Lower leg skin (tissue), 4 donors: ENCODE measurements around the gene RUNX1. TPM values are rescaled to one million over a fixed set of nuclear protein-coding genes. Genes with fewer than 3 reads are reported as not detected.

Source experiments
- DNase-seq, 2 donors: peaks; one replicate each; pipeline ENCODE4 v3.0.0-alpha.2; 2019; ENCODE audit warnings: low spot score in 2 of 2
- H3K4me3 ChIP-seq: fragments of 200-600 bp; sonication (generic); 2 replicates; pipeline ENCODE4 v1.5.1; 2017; ENCODE audit warnings: mild to moderate bottlenecking, low read depth; ENCODE audit not compliant: poor library complexity, severe bottlenecking
- POLR2A ChIP-seq, 2 donors: fragments of 450-650 bp; IDR thresholded peaks; one replicate each; pipeline ENCODE4 v1.6.1; 2016 to 2017; ENCODE audit warnings: antibody characterized with exemption in 2 of 2, mild to moderate bottlenecking in 1 of 2, moderate library complexity in 1 of 2
- WGBS, 2 donors: methylation state at CpG; one replicate each; pipeline ENCODE4 v1.1.5; 2018; 5-methylcytosine and 5-hydroxymethylcytosine counted together
- intact Hi-C: fragments of 100-400 bp; cut with DNase I; formaldehyde crosslinking; loops from one replicate; pipeline ENCODE4 v1.15.0; 2023; ENCODE audit warnings: low total_unique reads
- total RNA-seq, 4 donors: library from RNA; depleted of rRNA; stranded (reverse); fragments of >200 nt; gene quantifications; one replicate each; pipeline ENCODE4 v1.1.0, GENCODE V29; 2016
- TF ChIP-seq, protein P1 (sequence below), 3 donors: fragments of 450-650 bp; IDR thresholded peaks; one replicate each; pipeline ENCODE4 v1.5.1; 2016; ENCODE audit warnings: antibody characterized with exemption in 3 of 3, mild to moderate bottlenecking in 3 of 3, moderate library complexity in 2 of 3

RUNX1 gene
- total RNA-seq, 4 donors from 2014 or later: 7.3 to 29.1 (median 18.1) TPM

DNA sequence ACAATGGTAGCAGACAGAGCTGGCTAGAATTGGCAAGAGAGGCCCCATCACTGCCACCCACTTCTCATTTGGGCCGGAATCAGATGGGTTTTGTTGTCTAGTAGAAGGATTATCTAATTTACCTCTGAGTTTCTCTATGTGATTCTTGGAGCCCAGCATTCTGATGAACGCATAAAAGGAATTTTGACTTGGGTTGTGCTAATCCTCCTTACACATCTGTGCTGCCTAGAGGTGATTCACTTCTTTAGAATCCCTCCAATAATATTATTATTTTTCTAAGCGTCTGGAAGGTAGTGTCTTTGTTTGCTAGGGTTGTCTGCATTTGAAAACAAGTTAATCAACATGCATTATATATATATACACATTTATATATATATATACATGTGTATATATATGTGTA, 118.1 kb downstream of the RUNX1 start:
- TF ChIP-seq, protein P1, sequence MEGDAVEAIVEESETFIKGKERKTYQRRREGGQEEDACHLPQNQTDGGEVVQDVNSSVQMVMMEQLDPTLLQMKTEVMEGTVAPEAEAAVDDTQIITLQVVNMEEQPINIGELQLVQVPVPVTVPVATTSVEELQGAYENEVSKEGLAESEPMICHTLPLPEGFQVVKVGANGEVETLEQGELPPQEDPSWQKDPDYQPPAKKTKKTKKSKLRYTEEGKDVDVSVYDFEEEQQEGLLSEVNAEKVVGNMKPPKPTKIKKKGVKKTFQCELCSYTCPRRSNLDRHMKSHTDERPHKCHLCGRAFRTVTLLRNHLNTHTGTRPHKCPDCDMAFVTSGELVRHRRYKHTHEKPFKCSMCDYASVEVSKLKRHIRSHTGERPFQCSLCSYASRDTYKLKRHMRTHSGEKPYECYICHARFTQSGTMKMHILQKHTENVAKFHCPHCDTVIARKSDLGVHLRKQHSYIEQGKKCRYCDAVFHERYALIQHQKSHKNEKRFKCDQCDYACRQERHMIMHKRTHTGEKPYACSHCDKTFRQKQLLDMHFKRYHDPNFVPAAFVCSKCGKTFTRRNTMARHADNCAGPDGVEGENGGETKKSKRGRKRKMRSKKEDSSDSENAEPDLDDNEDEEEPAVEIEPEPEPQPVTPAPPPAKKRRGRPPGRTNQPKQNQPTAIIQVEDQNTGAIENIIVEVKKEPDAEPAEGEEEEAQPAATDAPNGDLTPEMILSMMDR (IDR thresholded peaks at IDR 0.05): no peak
- no peak for TF ChIP-seq POLR2A (IDR thresholded peaks at IDR 0.05)
- intact Hi-C loops: no loop called here
- no peak overlapping the region for H3K4me3 ChIP-seq
- no peak for DNase-seq
- WGBS, 2 donors: 44 to 45% methylated on average over 3 of the region's 3 CpGs

DNA sequence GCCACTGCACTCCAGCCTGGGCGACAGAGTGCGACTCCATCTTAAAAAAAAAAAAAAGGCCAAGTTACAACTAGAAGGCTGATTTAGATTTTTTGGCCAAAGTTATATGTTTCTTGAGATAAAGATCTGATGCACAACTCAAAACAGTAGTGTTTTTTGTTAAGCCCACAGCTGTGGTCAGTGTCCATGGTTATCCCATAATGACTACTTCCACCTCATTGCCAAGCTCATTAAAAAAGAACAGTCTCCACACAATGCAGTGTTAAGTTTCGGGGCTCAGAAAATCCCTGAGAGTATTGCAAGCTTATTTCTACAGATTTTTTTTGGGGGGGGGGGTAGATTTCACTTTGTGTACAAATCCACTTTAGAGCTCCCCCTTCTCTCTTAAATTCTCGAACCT, 120.5 kb downstream of the RUNX1 start:
- DNase-seq: no peak
- TF ChIP-seq, protein P1 (IDR thresholded peaks at IDR 0.05): no peak
- TF ChIP-seq POLR2A (IDR thresholded peaks at IDR 0.05): no peak
- H3K4me3 ChIP-seq: no peak overlapping the region
- WGBS, 2 donors: 75 to 89% methylated on average over 4 of the region's 4 CpGs
- intact Hi-C loops: no loop called here

DNA sequence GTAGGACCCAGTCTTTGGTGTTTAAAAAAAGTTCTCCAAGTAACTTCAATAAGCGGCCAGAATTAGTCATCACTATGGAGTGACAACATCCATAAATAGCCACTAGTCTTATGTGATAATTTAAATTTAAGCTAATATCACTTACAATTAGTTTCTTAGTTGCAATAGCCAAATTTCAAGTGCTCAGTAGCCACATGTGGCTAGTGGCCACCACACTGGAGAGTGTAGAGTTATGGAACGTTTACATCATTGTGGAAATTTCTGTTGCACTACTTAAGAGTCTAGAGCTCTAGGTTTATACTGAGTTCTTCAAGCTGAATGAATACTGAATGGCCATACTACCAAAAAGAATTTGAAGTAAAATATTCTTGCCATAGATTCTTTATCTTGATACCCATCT, 121.1 kb downstream of the RUNX1 start:
- intact Hi-C loops: no loop called here
- TF ChIP-seq, protein P1 (IDR thresholded peaks at IDR 0.05): no peak
- TF ChIP-seq POLR2A (IDR thresholded peaks at IDR 0.05): no peak
- H3K4me3 ChIP-seq: no peak overlapping the region
- DNase-seq: no peak
- 78 to 84% methylated on average over 2 of the region's 2 CpGs for WGBS, 2 donors

DNA sequence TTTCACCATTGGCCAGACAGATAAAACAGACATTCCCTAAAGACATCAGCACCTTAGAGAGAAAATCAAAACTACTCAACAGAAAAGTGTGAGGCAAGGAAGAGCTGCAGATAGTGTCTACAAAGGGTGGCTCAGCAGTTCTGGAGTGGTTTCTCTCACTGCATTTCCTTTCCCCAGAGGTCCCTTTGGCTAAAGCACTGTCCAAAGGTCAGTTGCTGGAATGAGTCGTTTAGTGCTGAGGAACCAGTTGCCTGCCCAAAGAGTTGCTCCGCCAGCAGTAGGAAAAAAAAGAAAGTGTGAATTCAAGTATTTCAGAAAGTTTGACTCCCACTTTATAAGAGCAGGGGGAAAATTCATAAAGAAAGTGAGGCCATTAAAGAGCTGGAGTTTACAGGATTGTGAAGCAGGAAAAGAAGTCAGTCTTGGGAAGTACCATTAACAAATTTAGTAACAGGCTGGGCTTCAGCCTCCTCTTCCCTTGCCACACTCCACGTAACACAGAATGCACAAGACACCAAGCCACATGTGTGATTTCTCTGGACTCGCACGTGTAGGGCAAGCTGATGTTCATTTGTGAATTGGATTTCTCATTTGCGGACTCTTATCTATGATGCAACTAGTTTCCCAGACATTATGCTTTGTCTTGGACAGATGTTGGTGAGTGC, 122.2 kb downstream of the RUNX1 start:
- WGBS, 2 donors: 59 to 65% methylated on average over 6 of the region's 6 CpGs
- intact Hi-C loops: no loop called here
- H3K4me3 ChIP-seq: no peak overlapping the region
- no peak for TF ChIP-seq POLR2A (IDR thresholded peaks at IDR 0.05)
- no peak for DNase-seq

DNA sequence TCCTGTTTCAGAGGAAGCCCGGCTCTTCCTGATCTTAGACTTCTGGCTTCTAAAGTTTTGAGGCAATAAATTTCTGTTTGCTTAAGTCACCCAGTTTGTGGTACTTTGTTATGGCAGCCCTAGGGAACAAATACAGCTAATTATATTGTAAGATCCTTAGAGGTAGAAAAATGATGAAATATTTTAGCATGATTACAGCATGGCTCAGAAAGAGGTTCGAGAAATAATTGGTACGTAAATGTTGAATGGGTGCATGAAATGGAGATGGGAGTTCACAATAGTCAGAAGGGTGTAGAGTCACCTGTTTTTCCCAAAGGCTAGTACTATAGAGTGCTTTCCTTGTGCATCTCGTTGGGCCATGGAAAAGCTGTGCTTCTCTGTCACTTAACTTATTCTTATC, 123.5 kb downstream of the RUNX1 start:
- WGBS, 2 donors: 87 to 88% methylated on average over 4 of the region's 4 CpGs
- H3K4me3 ChIP-seq: no peak overlapping the region
- TF ChIP-seq POLR2A (IDR thresholded peaks at IDR 0.05): no peak
- TF ChIP-seq, protein P1 (IDR thresholded peaks at IDR 0.05): no peak
- DNase-seq: no peak
- intact Hi-C loops: no loop called here

DNA sequence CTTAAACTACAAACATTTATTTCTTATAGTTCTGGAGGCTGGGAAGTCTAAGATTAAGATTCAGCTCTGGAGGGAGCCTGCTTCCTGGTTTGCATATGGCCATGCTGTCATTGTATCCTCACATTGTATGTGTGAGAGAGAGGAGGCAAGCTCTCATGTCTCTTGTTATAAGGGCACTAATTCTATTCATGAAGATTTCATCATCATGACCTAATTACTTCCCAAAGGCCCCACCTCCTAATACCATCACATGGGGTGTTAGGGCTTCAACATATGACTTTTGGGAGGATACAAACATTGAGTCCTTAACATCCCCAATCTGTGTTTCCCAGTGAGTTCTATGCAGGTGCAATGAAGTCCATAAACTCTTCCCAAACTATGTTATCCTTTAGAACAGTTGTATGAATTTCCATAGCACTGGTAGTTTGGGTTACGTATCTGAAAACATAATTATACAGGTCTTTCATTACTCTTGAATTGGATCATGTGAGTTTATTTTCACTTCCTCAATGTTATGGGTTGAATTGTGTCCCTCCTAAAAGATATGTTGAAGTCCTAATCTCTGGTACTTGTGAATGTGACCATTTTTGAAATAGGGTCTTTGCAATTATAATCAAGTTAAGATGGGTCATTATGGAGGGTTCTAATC, 124.2 kb downstream of the RUNX1 start:
- DNase-seq: no peak
- no peak for TF ChIP-seq POLR2A (IDR thresholded peaks at IDR 0.05)
- TF ChIP-seq, protein P1 (IDR thresholded peaks at IDR 0.05): no peak
- intact Hi-C loops: no loop called here
- 95 to 96% methylated on average over 1 of the region's 1 CpG for WGBS, 2 donors
- H3K4me3 ChIP-seq: no peak overlapping the region
